HG02938 (cell line): ENCODE data around the gene BRD2.
A peak's percentile ranks its signal among the peaks of the same experiment; 100 is the strongest.

Experiments
- ATAC-seq: cut with Tn5 transposase; IDR thresholded peaks from one replicate; pipeline ENCODE4 v1.9.1; 2021; ENCODE audit warnings: mild to moderate bottlenecking, moderate library complexity; ENCODE audit not compliant: unreplicated experiment

The BRD2 gene

DNA sequence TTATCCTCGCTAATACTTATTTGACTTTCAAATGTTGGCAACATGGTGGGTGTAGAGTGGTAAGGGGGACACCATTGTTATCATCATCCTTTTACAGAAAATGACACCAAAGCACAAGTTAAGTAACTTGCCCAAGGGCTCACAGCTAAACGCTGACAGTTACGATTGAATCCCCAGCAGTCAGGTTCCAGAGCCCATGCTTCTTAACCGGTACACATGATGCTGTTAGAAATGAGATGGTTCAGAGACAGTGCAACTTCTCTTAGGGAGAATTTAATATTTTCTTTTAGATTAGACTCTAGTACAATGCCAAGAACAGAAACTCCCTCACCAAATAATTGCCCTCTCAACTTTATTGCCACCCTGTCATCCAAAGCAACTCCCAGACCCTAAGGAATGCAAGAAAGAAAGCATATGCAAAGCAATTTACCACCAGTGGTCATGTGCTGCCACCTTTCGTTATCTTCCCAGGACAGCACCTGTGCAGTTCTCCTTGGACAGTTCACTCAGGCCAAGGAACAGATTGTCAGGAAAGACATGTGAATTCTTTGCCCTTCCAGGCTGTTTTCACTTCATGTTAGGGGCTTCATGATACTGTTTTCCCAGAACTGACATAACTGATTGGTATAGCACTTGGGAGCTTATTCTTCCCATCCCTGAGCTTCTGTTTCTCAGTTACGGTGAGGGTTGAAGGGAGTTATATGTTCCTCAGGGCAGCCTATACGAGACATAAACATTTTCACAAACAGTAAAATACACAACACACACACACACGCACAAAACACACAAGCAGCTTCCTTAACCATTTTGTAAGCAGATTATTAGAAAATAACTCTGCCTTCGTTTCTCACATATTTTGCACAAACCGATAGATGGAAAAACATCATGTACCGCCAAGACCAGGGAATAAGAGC, 20.6 kb upstream of the BRD2 start:
- ATAC-seq, result no peak

DNA sequence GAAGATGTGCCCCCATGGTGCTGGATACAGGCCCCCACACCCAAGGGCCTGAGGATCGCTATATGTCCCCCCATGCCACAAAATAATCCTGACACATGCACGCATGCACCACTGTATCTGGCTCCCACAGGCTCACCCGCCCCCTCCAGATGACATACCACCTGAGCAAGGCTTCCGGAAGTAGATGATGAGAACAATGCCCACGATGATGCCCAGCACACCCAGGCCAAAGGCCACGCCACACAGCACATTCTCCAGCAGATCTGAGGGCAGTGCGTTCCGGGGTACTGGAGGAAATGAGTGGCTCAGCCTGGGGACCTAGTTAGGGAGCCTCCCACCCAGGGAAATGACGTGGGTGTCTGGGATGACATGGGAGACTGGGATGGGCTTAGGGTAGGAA, 19.3 kb upstream of the BRD2 start:
- no peak for ATAC-seq

DNA sequence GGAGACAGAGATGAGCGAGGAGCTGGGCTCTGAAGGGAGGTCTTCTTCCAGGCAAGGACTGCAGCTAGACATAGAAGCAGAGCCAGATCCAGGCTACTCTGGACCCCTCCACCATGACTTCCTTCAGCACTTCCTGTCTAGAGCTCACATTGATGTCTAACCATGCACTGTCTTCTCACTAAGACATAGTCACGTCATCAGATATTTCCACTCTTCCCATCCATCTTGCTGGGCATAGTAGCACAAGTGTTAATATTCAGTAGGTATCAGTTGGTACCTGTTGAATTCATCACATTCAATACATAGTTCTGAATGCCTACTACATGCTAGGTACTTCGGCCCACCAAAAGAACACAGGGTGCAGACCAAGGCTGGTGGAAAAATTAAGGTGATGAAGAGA, 18.4 kb upstream of the BRD2 start:
- no peak for ATAC-seq

DNA sequence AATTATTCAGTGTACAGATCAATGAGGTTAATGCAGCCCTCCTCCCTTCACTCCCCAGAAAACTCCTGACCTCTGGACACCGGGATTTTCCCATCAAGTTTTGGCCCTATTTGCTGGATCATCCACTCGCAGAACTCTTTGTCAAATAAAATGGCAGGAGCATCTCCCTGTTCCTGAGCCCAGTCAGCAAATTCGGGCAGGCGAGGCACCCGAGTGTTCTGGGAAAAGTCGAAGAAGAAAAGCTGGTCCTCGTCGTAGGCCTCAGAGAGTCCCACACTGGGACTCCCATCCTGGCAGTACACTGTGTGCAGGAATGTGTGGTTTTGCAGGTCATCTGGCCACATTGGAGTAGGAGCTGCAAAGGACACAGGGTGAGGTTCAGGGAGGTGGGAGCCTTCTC, 17.9 kb upstream of the BRD2 start:
- ATAC-seq, result no peak

DNA sequence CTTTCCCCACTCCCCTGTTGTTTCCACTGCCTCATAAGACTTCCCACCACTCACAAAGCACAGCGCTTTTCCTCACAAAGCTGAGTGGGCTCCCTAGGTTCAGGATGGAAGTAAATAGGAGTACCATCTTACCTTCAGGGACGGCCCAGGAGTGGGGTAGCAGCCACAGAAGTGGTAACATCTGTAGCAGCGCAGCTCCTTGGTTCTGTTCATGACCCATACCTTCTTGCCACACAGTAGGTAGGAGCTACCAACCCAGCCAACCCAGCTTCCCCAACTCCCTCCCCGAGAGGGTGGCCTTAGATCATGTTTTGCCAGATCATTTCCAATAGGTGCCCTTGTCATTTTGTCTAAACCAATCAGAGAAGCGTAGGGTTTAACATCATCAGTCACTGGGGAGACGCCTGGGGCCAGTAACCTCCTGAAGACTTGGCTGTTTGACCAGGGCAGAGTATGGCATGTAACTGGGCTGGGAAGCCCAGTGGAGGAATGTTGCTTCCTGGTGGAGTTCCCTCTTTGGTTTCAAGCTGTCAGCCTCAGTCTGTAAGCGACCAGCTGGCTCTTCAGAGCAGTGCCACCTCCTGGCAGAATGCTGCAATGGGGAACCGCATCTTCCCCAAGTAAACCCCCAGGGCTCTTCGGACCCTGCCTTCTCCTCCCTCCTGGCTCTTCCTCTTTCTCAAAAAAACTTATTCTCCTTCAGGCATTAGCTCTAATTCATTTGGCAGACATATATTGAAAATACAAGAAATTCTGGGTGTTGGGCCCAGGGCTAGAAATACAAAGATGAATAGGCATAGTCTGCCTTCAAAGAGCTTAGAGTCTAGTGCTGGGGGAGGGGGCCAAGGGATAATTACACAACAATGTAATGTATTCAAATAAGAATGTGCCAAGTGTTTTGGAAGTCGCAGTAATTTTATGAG, 15.3 kb upstream of the BRD2 start, which contains the start of gene HLA-DMA:
Gene HLA-DMA, minus strand, starts transcription at position 281 of the 923 bp plus-strand sequence. Its CDS starts 61 bp downstream, at position 220.
- ATAC-seq, result peak; percentile 79

DNA sequence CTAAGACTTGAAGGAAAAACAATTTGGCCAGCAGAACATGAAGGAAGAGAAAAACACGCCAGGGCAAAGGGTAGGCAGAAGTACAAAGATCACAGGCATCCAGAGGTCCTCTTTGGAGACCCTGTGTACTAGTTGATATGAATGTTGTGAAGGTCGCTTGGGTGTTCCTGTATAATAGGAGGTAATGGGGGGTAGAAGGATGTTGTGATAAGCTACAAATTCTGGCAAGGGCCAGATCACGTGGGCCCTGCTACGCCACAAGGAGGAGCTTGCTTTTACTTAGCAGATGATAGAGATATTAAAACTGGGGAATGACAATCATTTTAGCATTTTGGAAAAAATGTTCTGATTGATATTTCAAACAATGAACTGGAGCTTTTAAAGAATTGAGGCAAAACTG, 14.6 kb upstream of the BRD2 start:
- ATAC-seq, result no peak

DNA sequence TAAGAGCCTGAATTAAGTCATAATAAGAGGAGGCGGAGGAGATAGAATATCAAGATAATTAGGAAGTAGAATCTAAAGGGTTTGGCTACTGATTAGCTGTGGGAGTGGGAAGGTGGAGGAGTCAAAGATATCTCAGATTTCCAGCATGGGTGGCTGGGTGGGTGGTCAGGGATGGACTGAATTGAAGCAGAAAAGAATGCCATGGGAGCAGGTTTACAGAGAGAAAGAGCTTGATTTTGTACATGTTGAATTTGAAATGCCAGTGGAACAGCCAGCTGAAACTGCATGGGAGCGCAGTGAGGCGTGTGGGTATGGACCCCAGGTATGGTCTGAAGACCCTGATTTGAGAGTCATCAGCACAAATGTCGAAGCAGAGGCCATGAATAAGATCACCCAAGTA, 14.1 kb upstream of the BRD2 start:
- ATAC-seq, result no peak

DNA sequence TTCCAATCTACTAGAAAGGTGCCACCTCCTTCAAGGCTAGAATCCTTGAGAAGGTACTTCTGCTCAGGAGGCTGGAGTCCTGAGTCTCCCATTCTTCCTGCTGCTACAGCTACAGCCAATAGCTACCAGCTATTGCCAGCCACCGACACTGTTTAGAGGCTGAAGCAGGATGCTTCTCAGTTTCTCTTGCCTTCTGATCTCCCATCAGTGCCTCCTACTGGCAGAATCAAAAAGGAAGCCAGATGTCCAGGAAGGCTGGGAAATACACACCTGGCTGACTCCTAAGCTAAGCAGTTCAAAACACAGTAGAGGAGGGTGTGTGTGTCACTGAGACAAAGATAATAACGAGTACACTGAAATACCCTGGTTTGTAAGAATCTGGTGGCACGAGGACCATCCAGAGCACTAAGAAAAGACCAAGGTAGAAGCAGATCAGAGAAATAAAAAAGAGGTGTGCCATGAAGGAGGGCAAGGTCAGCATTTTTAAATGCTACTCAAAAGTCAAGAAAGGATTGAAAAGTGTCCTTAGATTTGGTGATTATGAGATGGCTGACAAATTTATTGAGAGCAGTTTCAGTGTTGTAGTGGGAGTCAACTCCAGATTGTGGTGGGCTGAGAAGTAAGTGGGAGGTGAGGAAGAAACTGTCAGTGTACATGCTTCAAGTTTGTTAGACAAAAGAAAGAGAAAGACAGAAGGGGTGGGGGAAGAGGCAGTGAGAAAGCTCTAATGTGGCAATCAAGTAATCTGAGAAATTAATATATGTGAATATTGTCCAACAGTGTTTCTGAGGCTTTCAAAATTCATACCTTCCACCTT, 13.2 kb upstream of the BRD2 start:
- ATAC-seq, result no peak

DNA sequence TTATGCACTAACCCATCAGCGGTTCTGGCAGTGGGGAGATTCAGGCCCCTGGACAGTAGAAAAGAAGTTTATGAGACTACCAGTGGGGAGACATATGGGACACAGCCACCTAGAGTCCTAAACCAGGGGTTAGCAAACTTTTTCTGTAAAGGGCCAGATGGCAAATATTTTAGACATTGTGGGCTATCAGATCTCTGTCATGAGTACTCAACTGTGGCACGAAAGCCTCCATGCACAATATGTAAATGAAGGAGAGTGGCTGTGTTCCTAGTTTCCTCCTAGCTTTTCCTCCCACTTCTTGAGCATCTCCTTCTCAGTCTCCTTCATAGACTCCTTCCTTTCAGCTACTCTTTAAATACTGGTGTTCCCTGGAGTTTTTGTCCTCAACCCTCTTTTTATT, 12.2 kb upstream of the BRD2 start:
- ATAC-seq, result no peak

DNA sequence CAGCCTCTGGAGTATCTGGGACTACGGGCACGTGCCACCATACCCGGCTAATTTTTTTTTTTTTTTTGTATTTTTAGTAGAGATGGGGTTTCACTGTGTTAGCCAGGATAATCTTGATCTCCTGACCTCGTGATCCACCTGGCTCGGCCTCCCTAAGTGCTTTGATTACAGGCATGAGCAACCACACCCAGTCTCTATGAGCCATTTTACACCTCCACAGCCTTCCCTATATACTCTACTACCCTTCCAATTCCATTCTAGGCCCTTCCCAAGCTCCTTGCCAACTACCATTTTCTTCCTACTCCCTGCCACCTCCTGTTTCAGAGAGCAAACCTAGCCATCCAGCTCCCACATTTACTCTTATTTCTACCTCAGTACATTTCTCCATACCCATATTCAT, 7.8 kb upstream of the BRD2 start:
- no peak for ATAC-seq

DNA sequence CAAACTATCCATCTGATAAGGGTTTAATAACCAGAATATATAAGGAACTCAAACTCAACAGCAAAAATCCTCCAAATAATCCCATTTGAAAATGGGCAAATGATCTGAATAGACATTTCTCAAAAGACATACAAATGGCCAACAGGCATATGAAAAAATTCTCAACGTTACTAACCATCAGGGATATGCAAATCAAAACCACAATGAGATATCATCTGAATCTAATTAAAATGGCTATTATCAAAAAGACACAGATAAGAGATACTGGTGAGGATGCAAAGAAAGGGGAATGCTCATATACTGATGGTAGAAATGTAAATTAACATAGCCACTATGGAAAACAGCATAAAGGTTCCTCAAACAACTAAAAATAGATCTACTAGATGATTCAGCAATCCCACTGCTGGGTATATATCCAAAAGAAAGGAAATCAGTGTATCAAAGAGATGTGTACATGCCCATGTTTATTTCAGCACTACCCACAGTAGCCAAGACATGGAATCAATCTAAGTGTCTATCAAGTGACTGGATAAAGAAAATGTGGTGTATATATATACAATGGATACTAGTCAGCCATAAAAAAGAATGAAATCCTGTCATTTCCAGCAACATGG, 6.1 kb upstream of the BRD2 start:
- ATAC-seq, result no peak

DNA sequence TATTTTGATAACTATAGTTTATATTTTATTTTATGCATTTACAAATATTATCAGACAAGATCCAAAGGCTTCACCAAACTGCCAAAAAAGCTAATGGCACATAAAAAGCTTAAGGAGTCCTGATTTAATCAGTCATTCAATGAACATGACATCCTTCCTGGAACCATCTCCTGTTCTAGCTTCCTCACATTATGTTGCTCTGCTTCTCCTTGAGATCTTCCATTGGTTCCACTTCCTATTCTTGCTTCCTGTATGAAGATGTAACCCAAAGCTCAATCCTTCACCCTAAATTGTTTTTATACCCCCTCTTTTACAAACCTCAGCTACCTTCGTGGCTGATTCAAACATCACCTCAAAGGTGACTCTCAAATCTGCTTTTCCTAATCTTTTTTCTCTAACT, 4.5 kb upstream of the BRD2 start:
- no peak for ATAC-seq

DNA sequence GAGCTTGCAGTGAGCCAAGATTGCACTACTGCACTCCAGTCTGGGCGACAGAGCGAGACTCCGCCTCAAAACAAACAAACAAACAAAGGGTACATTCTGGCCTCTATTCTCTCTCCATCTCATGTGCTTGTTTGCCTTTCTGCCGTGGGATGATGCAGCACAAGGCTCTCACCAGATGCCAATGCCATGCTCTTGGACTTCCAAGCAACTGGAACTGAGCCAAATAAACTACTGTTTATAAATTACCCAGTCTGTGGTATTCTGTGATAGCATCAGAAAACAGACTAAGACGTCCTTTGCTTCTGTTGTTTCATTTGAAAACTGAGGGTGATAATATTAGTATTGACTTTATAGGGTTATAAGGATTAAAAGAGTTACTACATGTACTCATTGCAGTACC, 3.6 kb upstream of the BRD2 start:
- no peak for ATAC-seq

DNA sequence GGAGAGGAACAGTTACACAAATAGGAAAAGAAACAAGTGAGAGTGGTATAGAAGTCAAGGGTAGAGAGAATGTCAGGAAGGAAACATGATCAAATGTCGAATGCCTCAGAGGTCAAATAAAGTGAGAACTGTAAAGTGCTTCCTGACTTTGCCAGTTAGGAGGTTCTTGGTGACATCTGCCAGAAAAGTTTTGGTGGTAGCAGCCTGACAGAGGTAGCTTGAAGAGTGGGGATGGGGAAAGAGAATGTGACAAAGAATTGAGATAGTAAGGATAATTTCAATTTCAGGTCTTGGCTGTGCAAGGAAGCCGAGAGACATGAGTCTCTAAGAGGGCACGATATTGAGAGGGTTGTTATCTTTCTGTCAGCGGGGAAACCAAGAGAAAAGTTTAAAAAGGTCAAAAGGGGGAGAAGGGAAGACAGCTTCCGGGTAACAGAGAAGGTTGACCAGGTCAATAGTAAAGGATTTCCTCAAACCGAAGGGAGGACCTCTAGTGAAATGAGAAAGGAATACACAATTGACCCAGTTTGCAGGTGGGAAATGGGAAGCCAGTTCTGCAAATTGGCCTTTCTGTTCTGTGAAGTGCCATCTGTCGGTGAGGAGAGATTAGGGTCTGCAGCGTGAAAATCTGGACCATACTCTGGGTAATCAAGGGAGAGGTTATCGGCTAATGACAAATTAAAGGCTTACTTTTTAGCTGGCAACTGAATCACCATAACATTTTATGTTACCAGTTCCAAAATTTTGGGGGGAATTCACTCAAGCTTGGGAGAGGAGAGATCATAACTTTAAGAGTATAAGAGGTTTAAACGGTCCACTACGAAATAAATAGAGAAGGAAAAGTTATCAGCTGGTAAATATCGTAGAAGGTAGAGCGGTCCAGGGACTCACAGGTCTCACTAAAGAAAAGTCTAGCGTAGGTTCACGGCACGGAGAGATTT, 973 bp upstream of the BRD2 start:
- no peak for ATAC-seq

DNA sequence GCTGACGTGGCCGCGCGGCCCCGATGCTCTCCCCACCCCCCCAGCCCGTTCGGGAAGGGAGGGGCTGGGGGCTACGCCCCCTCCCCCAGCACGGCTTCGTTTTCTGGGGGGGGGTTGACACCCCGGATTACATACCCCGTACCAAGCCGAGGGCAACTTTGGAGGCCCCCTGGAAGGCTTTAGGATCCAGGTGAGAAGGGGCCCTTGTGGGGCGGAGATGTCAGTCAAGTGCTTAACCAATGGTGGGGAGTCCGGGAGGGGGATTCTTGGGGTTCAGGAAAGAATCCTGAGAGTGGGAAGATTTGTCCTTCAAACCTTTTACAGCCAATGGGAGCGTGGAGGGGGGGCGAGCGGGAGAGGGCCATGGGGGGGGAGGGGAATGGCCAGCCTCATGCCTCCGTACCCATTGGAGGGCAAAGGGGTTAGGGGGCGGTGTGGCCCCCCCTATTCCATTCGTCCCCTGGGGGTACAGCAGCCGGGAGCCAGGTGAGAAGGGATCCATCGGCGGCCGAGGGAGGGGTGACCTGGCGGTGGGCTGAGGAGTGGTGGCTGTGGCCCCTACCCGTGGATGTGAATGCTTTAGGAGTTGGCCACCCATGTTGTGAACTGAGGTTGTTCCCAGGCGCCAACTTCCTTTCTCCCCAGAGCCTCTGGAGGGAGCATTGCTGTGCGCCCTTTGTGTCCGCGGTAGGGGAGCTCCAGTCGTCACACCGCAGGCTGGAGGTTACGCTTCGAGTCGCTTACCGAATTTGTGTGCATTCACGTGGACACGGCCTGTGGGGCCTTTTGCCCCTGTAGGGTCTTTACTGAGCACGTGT, 682 bp downstream of the BRD2 start:
- no peak for ATAC-seq

DNA sequence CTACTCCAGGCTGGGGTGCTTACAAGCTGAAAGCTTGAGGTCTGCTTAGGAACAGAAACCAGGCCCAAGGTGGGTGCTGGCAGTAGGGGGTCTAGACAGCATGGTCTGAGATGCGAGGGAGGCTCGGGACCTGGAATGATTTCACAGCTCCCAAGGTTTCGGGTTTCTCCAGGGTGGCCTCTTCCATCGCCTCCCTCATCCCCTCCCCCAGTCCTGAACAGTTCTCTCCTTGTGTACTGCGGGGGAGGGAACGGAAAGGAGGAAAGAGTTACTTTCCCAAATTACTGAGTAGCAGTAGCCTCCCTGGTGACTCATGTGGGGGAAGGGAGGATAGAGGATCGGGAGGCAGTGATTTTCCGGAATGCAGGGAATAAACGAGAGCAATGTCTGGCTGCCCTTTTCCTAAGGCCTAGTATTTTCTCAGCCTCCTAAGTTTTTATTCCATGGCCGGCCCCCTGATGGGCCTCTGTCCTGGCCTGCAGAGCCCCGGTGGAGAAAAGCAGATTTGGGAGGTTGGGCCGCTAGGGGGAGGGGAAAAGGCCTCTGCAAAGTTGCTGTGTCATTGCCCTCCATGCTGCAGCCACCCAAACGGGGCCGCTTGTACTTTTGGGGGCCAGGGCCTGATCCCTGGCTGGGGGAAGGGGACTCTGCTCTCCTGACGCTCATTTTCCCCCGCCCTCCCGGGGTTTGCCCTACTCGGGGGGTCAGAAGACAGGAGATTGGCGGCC, 1.5 kb downstream of the BRD2 start:
- ATAC-seq, result no peak

DNA sequence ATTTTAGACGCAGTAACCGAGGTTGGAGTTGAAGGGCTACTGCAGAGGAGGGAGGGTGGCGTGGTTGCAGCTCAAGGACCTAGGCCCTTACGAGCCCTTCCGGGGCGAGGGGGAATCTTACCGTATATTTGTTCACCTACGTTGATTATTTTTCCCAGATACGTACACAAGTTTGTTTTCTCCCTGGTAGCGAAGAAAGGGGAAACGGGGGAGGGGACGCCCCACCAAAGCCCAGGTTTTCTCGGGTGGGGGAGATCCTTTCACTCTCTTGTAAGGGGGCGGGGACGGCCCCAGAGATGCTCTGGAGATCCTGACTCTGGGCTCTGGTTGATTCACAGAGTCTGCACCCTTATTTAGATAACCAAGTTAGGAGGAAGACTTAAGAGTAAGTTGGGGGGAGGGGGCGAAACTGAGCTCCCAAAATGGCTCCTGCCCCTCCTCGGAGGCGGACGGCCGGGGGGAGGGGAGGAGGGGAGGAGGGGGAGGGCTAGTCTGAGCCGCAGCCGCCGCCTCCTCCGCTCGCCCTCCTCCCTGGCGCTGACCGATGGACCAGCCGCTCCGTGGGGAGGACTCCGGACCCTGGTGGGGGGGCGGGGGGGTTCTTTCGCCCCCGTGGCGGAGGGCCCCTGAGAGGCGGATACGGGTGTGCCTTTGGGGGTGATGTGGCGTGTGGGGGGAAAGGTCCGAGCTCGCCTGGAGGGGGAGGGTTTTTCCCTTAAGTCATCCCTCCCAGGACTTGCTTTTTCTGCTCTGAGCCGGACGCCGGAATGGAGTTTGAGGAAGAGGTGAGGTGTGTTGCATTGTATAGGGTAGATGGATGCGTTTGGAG, 2.2 kb downstream of the BRD2 start:
- no peak for ATAC-seq
